Kidney epithelial cell (primary cell): ENCODE measurements around the gene KCNG2. TPM values are rescaled to one million over a fixed set of nuclear protein-coding genes. Genes with fewer than 3 reads are reported as not detected.

ENCODE experiments used
- DNase-seq: peaks from one replicate; pipeline ENCODE4 v3.0.0-alpha.2; 2010; ENCODE audit warnings: low read depth
- H3K27me3 ChIP-seq: 2 replicates; pipeline ENCODE4 v1.6.0; 2011; ENCODE audit warnings: low read length; ENCODE audit not compliant: control insufficient read depth, insufficient read depth
- H3K36me3 ChIP-seq: 2 replicates; pipeline ENCODE4 v1.5.1; 2011; ENCODE audit warnings: low read length; ENCODE audit not compliant: control insufficient read depth, insufficient read depth
- H3K4me3 ChIP-seq: 2 replicates; pipeline ENCODE4 v1.5.1; 2011; ENCODE audit warnings: low read depth, mild to moderate bottlenecking, control low read depth, low read length
- total RNA-seq: library from RNA; depleted of rRNA; stranded (reverse); fragments of >200 nt; gene quantifications from 2 replicates; pipeline ENCODE4 v1.2.3, GENCODE V29; 2015
- TF ChIP-seq, protein P1 (sequence below): IDR thresholded peaks from 2 replicates; pipeline ENCODE4 v1.5.1; 2011; ENCODE audit warnings: mild to moderate bottlenecking, moderate library complexity, low read length, control low read depth, inconsistent platforms; ENCODE audit not compliant: insufficient read depth, poor library complexity, severe bottlenecking

The KCNG2 gene
- total RNA-seq, 1 donor from 2014 or later = not detected

GRCh38 chr18:79801641-79802040 is 3.9 kb downstream of the KCNG2 start:
- TF ChIP-seq, protein P1, sequence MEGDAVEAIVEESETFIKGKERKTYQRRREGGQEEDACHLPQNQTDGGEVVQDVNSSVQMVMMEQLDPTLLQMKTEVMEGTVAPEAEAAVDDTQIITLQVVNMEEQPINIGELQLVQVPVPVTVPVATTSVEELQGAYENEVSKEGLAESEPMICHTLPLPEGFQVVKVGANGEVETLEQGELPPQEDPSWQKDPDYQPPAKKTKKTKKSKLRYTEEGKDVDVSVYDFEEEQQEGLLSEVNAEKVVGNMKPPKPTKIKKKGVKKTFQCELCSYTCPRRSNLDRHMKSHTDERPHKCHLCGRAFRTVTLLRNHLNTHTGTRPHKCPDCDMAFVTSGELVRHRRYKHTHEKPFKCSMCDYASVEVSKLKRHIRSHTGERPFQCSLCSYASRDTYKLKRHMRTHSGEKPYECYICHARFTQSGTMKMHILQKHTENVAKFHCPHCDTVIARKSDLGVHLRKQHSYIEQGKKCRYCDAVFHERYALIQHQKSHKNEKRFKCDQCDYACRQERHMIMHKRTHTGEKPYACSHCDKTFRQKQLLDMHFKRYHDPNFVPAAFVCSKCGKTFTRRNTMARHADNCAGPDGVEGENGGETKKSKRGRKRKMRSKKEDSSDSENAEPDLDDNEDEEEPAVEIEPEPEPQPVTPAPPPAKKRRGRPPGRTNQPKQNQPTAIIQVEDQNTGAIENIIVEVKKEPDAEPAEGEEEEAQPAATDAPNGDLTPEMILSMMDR = no peak
- H3K4me3 ChIP-seq = no peak overlapping the region
- DNase-seq = no peak
- no peaks in the 10 kb centered on the region for H3K36me3 ChIP-seq
- H3K27me3 ChIP-seq = peaks cover 53% of the 10 kb centered on the region

DNA sequence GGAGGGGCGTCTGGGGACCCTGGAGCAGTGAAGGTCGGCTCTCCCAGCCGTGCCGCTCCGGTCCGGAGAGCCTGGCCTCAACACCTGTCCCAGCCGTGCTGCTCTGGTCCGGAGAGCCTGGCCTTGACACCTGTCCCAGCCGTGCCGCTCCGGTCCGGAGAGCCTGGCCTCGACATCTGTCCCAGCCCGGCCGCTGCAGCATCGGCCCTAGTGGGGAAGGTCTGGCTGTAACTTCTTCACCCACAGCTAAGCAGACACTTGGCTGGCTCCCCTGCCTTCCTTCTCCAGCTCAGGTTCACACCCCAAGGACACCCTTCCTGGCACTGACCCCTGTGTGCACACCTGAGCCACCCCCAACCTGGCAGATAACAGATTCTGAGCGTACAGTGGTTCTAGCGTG is 4.6 kb downstream of the KCNG2 start:
- TF ChIP-seq, protein P1 = no peak
- Histone ChIP-seq H3K36me3 (no peaks in the 10 kb centered on the region), H3K4me3 (no peak overlapping the region), H3K27me3 (peaks cover 46% of the 10 kb centered on the region)
- no peak for DNase-seq

DNA sequence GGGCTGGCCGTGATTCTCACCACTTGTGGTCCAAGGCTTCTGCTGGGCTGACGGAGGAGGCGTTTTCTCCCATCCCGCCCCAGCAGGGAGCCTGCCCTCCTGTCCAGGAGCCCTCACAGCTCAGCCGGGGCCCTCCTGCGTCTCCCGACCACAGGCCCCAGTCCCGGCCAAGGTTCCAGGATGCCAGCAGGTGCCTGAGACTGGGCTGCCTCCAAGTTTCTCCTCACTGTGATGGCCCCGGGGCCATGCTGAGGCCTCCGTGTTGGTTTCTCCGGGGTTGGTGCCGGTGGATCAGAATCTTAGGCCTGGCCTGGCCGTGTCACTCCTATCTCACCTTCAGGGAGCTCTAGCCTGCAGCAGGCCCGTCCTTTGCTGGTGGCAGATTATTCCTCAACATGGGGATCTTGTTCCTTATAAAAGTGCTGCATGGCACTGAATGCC is 5.9 kb downstream of the KCNG2 start:
- DNase-seq = no peak
- Histone ChIP-seq H3K36me3 (no peaks in the 10 kb centered on the region), H3K27me3 (peaks cover 36% of the 10 kb centered on the region), H3K4me3 (no peak overlapping the region)
- TF ChIP-seq, protein P1 = no peak

DNA sequence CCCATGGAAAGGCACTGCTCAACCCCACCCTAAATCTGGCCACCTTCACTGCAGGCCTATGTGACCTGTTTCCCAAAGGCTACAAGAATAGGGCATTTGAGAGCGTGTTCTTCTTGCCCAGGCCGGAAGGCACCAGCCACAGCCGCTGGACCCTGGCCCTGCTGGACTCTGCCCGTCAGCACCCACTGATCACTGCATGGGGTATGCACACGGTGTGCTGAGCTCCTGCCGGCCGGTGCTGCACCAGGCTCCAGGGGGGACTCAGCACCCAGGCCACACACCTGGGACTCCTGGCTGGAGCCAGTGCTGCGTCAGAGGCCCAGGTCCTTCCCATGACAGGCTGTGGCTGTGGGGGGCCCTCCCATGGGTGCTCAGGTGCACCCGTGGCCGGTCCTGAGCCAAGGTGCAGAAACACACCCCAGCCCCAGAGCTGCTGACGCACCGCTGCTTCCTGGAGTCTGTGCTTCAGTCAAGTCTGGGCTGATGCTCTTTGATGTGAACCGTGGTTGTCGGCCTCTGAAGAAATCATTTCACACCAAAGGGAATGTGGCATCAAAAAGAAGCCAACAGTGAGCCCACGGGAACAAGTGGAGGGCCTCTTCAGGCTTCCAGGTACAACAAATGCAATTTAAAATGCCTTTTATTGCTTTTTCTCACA is 6.5 kb downstream of the KCNG2 start:
- H3K4me3 ChIP-seq = no peak overlapping the region
- TF ChIP-seq, protein P1 = no peak
- no peaks in the 10 kb centered on the region for H3K36me3 ChIP-seq
- no peak for DNase-seq
- peaks cover 29% of the 10 kb centered on the region for H3K27me3 ChIP-seq

- no peak for DNase-seq
- peaks cover 19% of the 10 kb centered on the region for H3K27me3 ChIP-seq
- no peaks in the 10 kb centered on the region for H3K36me3 ChIP-seq
- no peak overlapping the region for H3K4me3 ChIP-seq
- TF ChIP-seq, protein P1 = no peak
Measured at GRCh38 chr18:79805211-79805887, 7.6 kb downstream of the KCNG2 start.
